Stimulated activated CD8-positive, alpha-beta memory T cell treated with anti-CD3 and anti-CD28 coated beads, Interleukin-2, amount 100 ng/mL, for 48 hours (primary cell): ENCODE measurements around the gene AFF4.

Source experiments
- DNase-seq, 2 donors: peaks; one replicate each; pipeline ENCODE4 v3.0.0-alpha.2; 2020; ENCODE audit warnings: low read depth in 2 of 2

Gene AFF4

GRCh38 chr5:132853790-132854189 is 109.6 kb downstream of the AFF4 start:
- no peak for DNase-seq

GRCh38 chr5:132853323-132853722 is 110.1 kb downstream of the AFF4 start:
- no peak for DNase-seq

- no peak for DNase-seq
Measured at GRCh38 chr5:132850066-132850465, 113.4 kb downstream of the AFF4 start.

GRCh38 chr5:132849347-132849746 is 114.1 kb downstream of the AFF4 start:
- DNase-seq = no peak

GRCh38 chr5:132848270-132848669 is 115.2 kb downstream of the AFF4 start:
- no peak for DNase-seq

GRCh38 chr5:132841305-132841704 is 122.1 kb downstream of the AFF4 start:
- no peak for DNase-seq

GRCh38 chr5:132840896-132841295 is 122.5 kb downstream of the AFF4 start:
- DNase-seq = no peak

GRCh38 chr5:132840313-132840712 is 123.1 kb downstream of the AFF4 start:
- no peak for DNase-seq

- DNase-seq = no peak
Measured at GRCh38 chr5:132839426-132840301, 123.8 kb downstream of the AFF4 start.

GRCh38 chr5:132838516-132839282 is 124.7 kb downstream of the AFF4 start:
- no peak for DNase-seq

- no peak for DNase-seq
Measured at GRCh38 chr5:132837868-132838267, 125.6 kb downstream of the AFF4 start.

GRCh38 chr5:132836852-132837251 is 126.6 kb downstream of the AFF4 start:
- no peak for DNase-seq

GRCh38 chr5:132834057-132834456 is 129.4 kb downstream of the AFF4 start:
- no peak for DNase-seq

GRCh38 chr5:132832612-132833011 is 130.8 kb downstream of the AFF4 start:
- DNase-seq = no peak

- DNase-seq = no peak
Measured at GRCh38 chr5:132831095-132831860, 132.2 kb downstream of the AFF4 start.

GRCh38 chr5:132830436-132831094 is 132.9 kb downstream of the AFF4 start, which contains the start of gene SHROOM1:
SHROOM1 (minus strand) TSS chr5:132830647; CDS start chr5:132826140, 4,507 bp downstream.
- no peak for DNase-seq

GRCh38 chr5:132829742-132830435 is 133.5 kb downstream of the AFF4 start:
- DNase-seq = peak; percentile 59 to 65

- no peak for DNase-seq
Measured at GRCh38 chr5:132828846-132829494, 134.5 kb downstream of the AFF4 start.

- DNase-seq = no peak
Measured at GRCh38 chr5:132827943-132828673, 135.3 kb downstream of the AFF4 start.
